Right ventricle myocardium superior (tissue), 1 donor: ENCODE measurements around the gene MS4A12. TPM values are rescaled to one million over a fixed set of nuclear protein-coding genes. Genes with fewer than 3 reads are reported as not detected.
"Not testable (repeated sequence)": the region's sequence is repeated elsewhere in the genome, so short reads cannot be mapped to it uniquely, and the experiment has no call there.

Experiments
- ATAC-seq: fragments of 200-7000 bp; cut with Tn5 transposase; one replicate; pipeline ENCODE4 v1.9.1; 2020; ENCODE audit warnings: mild to moderate bottlenecking; ENCODE audit not compliant: poor library complexity
- DNase-seq: peaks from one replicate; pipeline ENCODE4 v3.0.0-alpha.2; 2020
- intact Hi-C: fragments of 100-400 bp; cut with DNase I; formaldehyde crosslinking; loops from one replicate; pipeline ENCODE4 v1.11.2; 2022
- long read RNA-seq: library from polyadenylated mRNA; unstranded; transcript quantifications from one replicate; pipeline ENCODE4 v2.0.0, GENCODE V29; 2021
- total RNA-seq: library from RNA; stranded (reverse); fragmentation: NEBNext Ultra II Directional; extraction: Animal tissue kit (Norgen Biotek cat#: 25700); gene quantifications from one replicate; pipeline ENCODE4 v1.2.1, GENCODE V29; 2021
- donor health status: DM: no; HTN: yes; CAD: no; lungs with severe emphysema.

Gene MS4A12, protein sequence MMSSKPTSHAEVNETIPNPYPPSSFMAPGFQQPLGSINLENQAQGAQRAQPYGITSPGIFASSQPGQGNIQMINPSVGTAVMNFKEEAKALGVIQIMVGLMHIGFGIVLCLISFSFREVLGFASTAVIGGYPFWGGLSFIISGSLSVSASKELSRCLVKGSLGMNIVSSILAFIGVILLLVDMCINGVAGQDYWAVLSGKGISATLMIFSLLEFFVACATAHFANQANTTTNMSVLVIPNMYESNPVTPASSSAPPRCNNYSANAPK
- total RNA-seq = not detected
- long read RNA-seq = 0 reads

DNA sequence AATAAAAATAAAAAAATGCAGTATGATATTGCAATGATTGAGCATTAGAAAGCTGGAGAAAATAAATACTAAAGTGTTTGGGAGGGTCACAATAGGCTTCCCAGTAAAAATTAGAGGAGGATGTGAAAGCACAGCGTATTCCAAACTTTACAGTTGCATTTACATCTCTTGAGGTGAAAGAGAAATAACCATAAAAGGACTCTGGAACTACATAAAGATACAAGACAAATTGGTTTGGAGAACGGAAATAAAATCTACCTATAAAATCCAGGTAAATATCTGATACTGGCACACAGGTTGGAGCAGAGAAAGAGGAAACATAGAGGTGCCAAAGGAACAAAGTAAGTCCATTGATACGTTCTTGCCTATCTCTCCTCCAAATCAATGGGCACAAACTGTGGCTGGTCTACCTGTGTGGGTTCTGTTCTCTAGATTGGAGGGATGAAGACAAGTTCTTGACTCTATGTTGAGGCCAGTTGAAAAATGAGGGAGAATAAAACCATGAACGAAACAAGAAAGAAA is at the start of gene MS4A12:
MS4A12 (plus strand) TSS at position 291 of the 522 bp plus-strand sequence. CDS start 4,541 bp downstream, outside the sequence.
- DNase-seq = no peak
- no peak for ATAC-seq
- intact Hi-C loops = no loop called here

DNA sequence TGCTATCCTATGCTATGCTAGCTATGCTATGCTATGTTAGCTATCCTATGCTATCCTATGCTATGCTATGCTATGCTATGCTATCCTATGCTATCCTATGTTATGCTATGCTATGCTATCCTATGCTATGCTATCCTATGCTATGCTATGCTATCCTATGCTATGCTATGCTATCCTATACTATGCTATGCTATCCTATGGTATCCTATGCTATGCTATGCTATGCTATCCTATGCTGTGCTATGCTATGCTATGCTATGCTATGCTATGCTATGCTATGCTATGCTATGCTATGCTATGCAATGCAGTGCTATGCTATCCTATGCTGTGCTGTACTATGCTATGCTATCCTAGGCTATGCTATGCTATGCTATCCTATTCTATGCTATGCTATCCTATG is 45.5 kb upstream of the MS4A12 start:
- ATAC-seq = no peak
- DNase-seq = no peak
- intact Hi-C loops = no loop called here

DNA sequence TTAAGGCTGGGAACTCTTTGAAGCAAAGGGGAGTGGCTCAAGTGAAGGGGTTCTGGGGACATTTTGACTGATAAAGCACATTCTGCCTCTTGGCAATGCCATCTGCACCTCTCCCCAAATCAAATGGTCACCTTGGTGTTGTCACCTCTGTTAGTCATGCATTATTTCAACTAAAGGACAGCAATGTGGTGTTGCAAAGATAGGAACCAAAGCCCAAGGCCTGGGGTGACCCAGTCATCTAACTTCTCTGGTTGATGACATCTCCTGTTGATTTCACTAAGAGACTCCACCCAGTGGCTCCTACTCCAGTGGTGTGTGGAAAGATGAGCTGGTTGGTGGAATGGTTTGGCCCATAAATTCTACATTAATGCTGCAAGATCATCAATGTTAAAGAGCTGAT is 44.7 kb upstream of the MS4A12 start:
- intact Hi-C loops = no loop called here
- DNase-seq (no peak), ATAC-seq (no peak)

DNA sequence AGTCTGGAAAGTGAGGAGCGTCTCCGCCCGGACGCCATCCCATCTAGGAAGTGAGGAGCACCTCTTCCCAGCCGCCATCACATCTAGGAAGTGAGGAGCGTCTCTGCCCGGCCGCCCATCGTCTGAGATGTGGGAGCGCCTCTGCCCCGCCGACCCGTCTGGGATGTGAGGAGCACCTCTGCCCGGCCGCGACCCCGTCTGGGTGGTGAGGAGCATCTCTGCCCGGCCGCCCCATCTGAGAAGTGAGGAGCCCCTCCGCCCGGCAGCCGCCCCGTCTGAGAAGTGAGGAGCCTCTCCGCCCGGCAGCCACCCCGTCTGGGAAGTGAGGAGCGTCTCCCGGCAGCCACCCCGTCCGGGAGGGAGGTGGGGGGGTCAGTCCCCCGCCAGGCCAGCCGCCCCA is 41.4 kb upstream of the MS4A12 start:
- intact Hi-C loops, ATAC-seq: not testable (repeated sequence)
- peak; percentile 20 for DNase-seq

DNA sequence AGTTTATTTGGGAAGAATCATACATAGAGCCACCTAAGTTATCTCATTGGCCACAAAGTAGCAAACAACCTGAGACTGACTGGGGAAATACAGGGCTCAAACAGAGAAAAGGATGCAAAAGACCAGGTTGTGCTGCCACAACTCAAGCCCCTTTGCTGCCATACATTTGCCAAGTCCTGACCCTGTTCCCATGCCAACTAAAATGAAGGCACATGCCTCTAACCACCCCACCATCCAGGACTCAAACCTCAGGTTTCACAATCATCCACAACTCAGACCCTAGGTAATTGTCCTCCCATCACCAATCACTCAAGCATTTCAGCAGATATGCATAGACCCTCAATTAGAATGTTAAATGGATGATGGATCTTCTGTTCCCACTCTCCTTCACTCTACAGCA is 38.4 kb upstream of the MS4A12 start:
- ATAC-seq = no peak
- intact Hi-C loops = no loop called here
- DNase-seq = no peak

DNA sequence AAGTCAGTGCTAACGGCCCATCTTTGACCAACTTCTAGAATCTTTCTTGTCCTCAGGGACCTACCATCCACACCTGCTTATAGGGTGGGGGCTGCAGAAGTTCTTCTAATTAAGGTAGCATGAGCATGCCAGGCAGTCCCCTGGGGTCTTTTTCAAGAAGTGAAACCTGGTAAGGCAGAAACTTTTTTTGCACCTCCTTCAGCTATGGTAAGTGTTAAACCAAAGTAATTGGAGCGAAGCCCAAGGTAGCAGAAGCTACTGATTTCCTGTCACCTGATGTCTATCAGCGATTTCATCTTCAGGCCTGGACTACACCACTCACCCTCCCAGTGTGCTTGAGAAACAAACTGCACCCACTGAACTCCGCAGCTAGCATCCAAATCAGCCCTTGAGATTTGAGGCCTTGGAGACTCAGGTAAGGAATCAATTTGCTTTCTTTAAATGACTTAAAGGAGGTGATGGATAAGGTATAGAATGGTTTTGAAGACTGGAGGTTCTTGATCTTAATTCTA is 37.0 kb upstream of the MS4A12 start, which contains the start of gene MS4A1:
MS4A1 (plus strand) TSS at position 317 of the 512 bp plus-strand sequence. CDS start 6,528 bp downstream, outside the sequence.
- no peak for DNase-seq
- intact Hi-C loops = no loop called here
- ATAC-seq = no peak

DNA sequence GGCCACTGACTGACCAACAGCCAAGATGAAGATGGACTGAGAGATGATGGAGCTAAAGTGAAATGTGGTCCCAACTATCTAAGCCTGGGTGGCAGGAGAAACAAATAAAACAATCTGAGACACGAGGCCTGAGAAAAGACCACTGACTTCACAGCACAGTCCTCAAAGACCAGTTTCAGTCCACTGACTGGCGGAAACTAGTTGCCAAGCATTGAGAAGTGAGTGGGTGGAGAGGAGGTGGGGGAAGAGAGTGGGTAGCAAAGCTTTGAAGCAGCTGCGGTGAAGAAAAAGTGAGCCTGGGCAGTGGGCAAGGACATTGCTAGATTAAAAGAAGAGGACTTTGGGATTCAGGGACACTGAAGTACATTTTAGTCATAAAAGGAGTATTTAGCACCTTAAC is 35.0 kb upstream of the MS4A12 start:
- intact Hi-C loops = no loop called here
- ATAC-seq (no peak), DNase-seq (no peak)

DNA sequence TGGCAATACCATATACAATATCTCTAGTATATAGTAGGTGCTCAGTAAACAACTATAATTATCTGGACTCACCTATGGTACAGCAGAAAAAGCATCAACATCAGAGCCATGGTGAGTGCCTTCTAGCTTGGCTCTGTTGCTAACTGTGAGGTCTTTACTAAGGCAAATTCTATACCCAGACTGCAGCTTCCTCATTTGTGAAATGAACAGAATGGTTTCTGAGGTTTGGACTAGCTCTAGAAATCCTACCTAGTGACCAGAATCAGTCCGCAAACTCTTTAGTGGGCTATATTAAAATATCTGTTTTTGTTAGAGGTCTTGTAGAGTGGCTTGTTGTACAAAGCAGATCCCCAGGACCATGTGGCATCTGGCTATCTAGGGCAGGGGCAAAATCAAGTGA is 33.2 kb upstream of the MS4A12 start:
- ATAC-seq = no peak
- intact Hi-C loops = no loop called here

DNA sequence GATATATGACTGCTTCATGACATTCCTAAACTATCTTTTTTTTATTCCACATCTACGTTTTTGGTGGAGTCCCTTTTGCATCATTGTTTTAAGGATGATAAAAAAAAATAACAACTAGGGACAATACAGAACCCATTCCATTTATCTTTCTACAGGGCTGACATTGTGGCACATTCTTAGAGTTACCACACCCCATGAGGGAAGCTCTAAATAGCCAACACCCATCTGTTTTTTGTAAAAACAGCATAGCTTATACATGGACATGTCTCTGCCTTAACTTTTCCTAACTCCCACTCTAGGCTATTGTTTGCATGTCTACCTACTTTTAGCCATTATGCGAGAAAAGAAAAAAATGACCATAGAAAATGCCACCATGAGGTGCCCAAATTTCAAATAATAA is 23.7 kb upstream of the MS4A12 start:
- DNase-seq (no peak), ATAC-seq (no peak)
- intact Hi-C loops = no loop called here

More for the DNA sequence above, 33.2 kb upstream of the MS4A12 start:
- no peak for DNase-seq

DNA sequence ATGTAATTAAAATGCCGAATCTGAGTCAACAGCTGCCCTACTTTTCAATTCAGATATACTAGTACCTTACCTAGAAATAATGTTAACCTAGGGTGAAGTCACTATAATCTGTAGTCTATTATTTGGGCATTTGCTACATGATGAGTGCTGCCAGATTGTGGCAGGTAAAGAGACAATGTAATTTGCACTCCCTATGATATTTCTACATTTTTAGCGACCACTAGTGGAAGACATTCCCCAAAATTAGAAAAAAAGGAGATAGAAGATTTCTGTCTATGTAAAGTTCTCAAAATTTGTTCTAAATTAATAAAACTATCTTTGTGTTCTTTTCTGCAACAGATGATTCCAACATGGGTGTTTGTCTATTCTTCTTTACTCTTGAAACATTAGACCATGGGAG is 22.9 kb upstream of the MS4A12 start:
- intact Hi-C loops = no loop called here
- no peak for ATAC-seq
- no peak for DNase-seq

DNA sequence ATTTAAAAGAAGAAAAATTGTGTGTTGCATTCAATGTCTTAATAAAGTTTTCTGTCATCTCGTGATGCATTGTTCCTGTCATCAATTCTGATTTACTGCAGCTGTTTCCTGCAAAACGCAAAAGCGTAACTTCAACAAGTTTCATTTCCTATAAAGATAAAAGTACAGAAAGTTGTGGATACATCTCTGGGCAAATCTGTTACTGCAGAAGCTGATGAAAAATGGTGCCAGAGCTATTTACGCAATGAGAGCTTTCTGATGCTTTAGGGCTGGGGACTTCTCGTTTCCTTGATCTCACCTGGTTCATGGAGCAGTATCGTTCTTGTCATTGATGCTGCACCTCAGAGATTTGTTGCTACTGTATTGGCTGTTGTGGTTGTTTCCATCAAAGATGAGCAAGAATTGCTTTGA is 15.5 kb upstream of the MS4A12 start:
- intact Hi-C loops = no loop called here
- DNase-seq (no peak), ATAC-seq (peak; percentile 43)

DNA sequence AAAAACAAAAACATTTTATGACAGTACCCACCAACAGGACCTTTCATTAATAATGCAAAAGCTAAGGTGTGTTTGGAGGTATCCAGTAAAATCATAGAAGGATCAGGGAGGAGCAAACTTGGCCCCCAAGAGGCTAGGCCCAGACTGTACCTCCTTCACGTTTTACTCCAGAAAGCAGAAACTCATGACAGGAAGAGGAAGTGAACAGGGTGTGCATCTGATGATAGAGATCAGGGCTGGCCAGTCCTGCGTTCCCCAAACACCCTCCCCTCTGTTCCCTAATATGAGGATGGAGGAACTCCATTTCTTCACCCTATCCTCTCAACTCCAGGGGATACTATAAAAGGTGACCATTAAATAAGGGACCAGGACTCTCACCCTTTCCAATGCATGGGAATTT is 10.2 kb upstream of the MS4A12 start:
- no peak for DNase-seq
- intact Hi-C loops = no loop called here
- ATAC-seq = peak; percentile 56

DNA sequence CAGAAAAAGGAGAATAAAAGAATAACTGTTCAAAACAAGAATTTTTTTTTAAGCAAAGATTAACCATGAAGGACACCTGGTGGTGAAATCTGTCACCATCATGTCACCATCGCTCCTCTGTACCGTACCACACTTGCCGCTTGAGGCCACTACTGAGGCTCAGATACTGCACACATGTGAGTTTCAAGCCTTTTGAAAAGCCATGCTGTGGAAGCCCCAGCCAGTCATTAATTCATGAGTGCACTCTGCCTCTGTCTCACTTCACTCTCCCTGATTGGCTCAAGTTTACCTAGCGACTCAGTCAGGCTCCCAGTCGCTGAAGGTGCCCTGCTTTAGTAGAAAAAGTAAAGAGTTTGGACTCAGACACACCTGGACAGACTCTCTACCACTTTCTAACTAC is 6.6 kb upstream of the MS4A12 start:
- intact Hi-C loops = no loop called here
- DNase-seq (no peak), ATAC-seq (no peak)

DNA sequence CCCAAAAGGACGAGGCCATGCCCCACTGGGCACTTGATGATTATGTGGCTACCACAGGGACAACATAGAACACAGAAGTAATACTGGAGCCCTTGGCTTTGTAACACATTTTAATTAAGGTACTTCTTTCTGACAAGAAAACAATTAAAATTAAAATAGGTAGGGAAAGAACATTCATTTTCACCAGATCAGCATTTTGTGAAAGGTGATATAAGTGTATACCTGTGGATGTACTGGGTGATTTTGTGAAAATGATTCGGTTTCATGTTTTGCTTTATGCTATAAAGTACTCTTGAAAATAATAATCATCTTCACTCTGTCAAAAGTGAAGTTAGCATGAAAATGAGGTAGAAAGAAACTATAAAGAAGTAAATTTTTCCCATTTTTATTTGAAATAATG is 876 bp downstream of the MS4A12 start:
- no peak for DNase-seq
- no peak for ATAC-seq
- intact Hi-C loops = no loop called here

DNA sequence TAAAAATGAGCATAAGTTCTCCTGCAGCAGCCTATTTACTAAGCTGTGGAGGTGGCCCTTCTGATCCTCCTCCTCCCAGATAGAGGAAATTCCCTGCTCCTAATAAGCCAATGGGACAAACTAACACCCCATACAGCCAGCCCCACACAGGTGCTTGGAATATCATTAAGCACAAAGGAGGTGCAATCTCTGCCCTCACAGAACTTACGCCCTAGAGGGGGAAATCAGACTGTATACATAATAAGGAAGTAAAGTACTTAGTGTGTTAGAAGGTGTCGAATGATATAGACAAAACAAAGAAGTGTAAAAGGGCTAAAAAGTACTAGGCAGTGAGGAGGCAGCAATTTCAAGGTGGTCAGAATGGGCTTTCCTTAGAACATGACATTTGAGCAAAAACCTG is 5.8 kb downstream of the MS4A12 start:
- no peak for ATAC-seq
- intact Hi-C loops = no loop called here
- no peak for DNase-seq

DNA sequence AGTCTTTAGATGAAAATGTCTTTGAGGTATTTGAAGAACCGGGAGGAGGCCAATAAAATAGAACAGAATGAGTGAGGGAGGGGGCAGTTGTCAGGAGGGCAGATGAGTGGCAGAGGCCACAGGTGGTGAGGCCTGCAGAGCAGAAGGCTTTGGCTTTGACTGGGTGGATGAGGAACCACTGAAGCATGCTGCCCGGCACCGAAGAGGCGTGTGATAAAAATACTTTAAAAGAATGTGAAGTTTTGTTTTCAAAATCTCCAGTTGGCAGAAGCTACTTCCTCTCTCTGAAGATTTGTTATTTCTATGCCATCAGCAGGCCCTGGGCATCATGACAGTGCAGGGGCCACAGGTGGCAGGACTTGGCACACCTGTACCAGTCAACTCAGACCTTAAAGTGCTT is 6.3 kb downstream of the MS4A12 start:
- ATAC-seq = no peak
- no peak for DNase-seq
- intact Hi-C loops = no loop called here

DNA sequence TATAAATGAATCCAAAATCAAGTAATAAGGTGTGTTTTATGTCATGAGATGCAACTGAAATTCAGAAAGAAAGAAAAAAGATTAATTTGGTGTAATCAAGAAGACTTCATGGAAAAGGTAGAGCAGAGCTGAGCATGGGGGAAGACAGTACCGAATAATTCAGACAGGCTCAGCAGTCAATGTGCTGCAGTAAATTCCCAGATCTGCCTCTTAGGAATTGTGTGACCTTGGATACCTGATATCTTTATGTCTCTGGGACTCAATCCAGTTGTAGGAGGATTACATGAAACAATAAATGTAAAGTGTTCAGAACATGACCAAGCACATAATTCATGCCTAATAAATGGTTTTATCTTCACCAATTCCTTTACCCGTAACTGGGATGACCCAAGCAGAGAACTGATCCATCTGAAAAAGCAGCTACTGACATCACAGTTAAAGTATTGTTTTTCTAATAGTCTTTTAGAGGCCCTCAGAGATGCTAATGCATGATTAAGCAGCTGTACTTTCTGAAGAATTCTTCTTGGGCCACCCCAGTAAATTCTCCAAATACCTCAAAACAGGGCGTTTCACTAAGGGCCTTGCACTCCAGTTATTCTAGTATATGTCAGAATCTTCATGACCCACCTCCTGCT is 7.8 kb downstream of the MS4A12 start:
- no peak for DNase-seq

DNA sequence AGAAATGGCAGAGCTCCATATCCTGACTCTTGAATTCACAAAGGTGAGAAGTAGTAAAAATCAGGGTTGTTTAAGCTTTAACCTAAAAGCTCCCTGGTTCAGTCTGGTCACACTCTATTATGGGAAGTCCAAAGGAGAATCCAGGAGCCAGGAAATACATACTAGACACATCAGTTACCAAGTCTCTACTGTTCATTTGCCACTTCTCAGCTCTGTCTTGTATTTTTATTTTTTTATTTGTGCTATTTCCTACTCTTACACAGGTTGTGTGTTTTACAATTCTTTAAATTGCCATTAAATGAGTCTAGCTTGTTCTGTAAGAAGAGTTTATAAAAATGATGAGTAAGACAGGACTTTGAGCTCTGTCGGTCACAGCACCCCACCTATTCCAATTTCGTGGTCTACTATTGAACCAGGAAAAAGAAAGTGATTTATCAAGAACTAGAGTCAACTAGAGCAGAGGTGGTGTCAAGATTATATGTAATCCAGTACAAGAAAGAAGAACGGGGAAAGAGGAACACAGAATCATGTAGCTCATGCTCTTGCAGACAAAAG is 9.7 kb downstream of the MS4A12 start:
- DNase-seq (no peak), ATAC-seq (no peak)
- intact Hi-C loops = no loop called here

More for the DNA sequence above, 7.8 kb downstream of the MS4A12 start:
- no peak for ATAC-seq
- intact Hi-C loops = no loop called here

DNA sequence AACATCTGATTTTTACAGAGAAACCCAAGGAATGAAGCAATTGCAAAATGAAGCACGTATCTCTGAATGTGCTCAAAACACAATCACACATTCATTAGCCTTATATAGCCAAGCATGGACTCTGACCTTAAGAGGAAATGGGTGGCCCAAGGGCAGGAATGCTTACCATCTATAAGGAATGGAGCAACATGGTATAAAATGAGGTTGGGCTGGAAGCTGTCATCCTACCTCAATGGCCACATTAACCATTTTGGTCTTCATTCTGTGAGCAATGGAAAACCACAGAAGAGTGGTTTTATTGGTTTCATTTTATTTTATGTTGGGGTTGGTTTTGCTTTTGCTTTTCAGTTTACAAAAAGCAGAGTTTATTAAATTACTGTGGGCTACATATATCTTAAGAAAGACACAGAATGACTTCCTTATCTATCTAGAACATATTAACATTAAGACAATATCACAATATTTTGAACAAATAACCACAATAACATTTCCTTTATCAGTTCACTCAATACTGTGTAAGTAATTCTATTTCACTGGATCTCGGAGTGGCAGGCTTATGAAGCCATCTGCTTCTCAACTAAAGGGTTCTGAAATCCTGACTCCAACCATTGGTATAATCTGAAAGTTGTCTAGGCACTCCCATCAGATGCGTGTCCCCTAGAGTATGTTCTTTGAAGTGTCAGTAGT is 11.8 kb downstream of the MS4A12 start:
- ATAC-seq (no peak), DNase-seq (no peak)
- intact Hi-C loops = no loop called here
